Small intestine (tissue), 7 donors: Measurements from ENCODE around the gene ITGAL. TPM values are rescaled to one million over a fixed set of nuclear protein-coding genes. Genes with fewer than 3 reads are reported as not detected.

ENCODE experiments used
- DNase-seq, 2 donors: peaks; one replicate each; pipeline versions ENCODE4 v3.0.0 to v3.0.0-alpha.2; 2013
- FAIRE-seq: peaks from 2 replicates; lab custom pipeline; 2012; peaks lifted over from hg19 to GRCh38; lab: Jason Lieb, UNC
- H3K27ac ChIP-seq, 3 donors: one replicate each; pipeline ENCODE4 v1.5.1; 2013; ENCODE audit warnings: low read length in 2 of 3, mild to moderate bottlenecking in 2 of 3, control low read depth in 1 of 3, inconsistent platforms in 1 of 3, low read depth in 1 of 3, moderate library complexity in 1 of 3
- H3K27me3 ChIP-seq, 3 donors: one replicate each; pipeline ENCODE4 v1.6.1; 2013; ENCODE audit warnings: low read length in 3 of 3, inconsistent platforms in 1 of 3; ENCODE audit not compliant: control insufficient read depth in 3 of 3, insufficient read depth in 3 of 3
- H3K36me3 ChIP-seq, 3 donors: one replicate each; pipeline ENCODE4 v1.6.1; 2013; ENCODE audit warnings: low read length in 3 of 3, inconsistent platforms in 1 of 3, low read depth in 1 of 3, mild to moderate bottlenecking in 1 of 3, moderate library complexity in 1 of 3; ENCODE audit not compliant: control insufficient read depth in 3 of 3, insufficient read depth in 2 of 3
- H3K4me1 ChIP-seq, 3 donors: one replicate each; pipeline ENCODE4 v1.6.1; 2013; ENCODE audit warnings: low read length in 2 of 3, inconsistent platforms in 1 of 3, low read depth in 1 of 3, mild to moderate bottlenecking in 1 of 3, moderate library complexity in 1 of 3; ENCODE audit not compliant: control insufficient read depth in 3 of 3, insufficient read depth in 2 of 3
- H3K4me3 ChIP-seq, 3 donors: one replicate each; pipeline ENCODE4 v1.5.1; 2013; ENCODE audit warnings: low read length in 3 of 3, control low read depth in 1 of 3, inconsistent platforms in 1 of 3, low read depth in 1 of 3, mild to moderate bottlenecking in 1 of 3, moderate library complexity in 1 of 3
- H3K9me3 ChIP-seq, 2 donors: one replicate each; pipeline ENCODE4 v1.6.1; 2013; ENCODE audit warnings: low read depth in 1 of 2, low read length in 1 of 2; ENCODE audit not compliant: control insufficient read depth in 2 of 2, insufficient read depth in 1 of 2
- WGBS, 3 donors: extraction: QIAGEN DNeasy Blood & Tissue Kit; methylation state at CpG; one replicate each; pipeline ENCODE4 v1.1.7; 2013; 5-methylcytosine and 5-hydroxymethylcytosine counted together
- polyA plus RNA-seq, 4 donors: library from polyadenylated mRNA; stranded (reverse) in 3 of 4; unstranded in 1 of 4; fragments of 200-250 nt in 3 of 4; fragments of 120-200 nt in 1 of 4; gene quantifications; one replicate each; pipeline versions ENCODE4 v1.2.1 to v1.2.3, GENCODE V29; 2013
- donor health status: healthy with polysubstance abuse.
- donor health status: control.
- donor health status: control.
- donor health status: Bipolar disorder and iron deficiency.
- donor health status: healthy.

Gene ITGAL
- polyA plus RNA-seq, 4 donors, result 1.1 to 4.1 (median 2.6) TPM

DNA sequence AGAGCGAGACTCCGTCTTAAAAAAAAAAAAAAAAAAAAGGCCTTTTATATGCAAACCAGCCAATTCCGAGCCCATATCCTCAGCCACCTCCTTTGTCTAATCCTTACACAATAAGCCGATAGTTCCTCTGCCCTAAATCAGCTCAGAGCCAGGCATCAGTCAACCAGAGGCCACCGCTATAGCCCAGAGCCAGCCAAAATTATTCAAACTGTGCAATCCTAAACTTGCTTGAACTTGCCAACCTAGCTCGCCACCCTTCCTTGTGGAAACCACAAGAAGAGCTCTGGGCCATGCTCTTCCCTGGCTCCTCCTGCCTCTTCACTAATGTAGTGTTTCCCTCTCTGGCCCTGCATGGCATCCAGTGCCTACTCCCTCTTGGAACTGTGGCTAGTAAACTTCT, 17.7 kb downstream of the ITGAL start:
- Histone ChIP-seq H3K36me3 (peaks cover 0 to 8% (median 0%) of the 10 kb centered on the region in 3 donors), H3K4me3 (no peak overlapping the region), H3K9me3 (no peaks in the 10 kb centered on the region), H3K27me3 (no peaks in the 10 kb centered on the region), H3K4me1 (no peaks in the 10 kb centered on the region), H3K27ac (no peak overlapping the region)
- WGBS, 3 donors, result 90 to 97% (median 94%) methylated on average over 5 to 6 of the region's 6 CpGs
- DNase-seq, result no peak
- FAIRE-seq, result no peak

DNA sequence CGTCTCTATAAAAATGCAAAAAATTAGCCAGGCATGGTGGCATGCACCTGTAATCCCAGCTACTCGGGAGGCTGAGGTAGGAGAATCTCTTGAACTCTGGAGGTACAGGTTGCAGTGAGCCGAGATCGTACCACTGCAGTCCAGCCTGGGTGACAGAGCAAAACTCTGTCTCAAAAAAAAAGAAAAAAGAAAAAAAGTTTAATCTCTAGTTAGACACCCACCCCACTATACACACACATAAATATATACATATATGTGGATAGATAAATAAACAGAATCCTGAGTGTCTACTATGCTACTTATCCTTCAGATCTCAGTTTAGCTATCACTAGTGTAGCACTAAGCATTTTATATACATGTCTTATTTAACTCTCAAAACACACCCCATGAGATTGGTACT, 18.7 kb downstream of the ITGAL start:
- Histone ChIP-seq H3K36me3 (peaks cover 0 to 3% (median 0%) of the 10 kb centered on the region in 3 donors), H3K9me3 (no peaks in the 10 kb centered on the region), H3K4me3 (no peak overlapping the region), H3K27ac (no peak overlapping the region), H3K27me3 (no peaks in the 10 kb centered on the region), H3K4me1 (no peaks in the 10 kb centered on the region)
- DNase-seq (no peak), FAIRE-seq (no peak)
- 83 to 90% (median 85%) methylated on average over 4 of the region's 4 CpGs for WGBS, 3 donors

DNA sequence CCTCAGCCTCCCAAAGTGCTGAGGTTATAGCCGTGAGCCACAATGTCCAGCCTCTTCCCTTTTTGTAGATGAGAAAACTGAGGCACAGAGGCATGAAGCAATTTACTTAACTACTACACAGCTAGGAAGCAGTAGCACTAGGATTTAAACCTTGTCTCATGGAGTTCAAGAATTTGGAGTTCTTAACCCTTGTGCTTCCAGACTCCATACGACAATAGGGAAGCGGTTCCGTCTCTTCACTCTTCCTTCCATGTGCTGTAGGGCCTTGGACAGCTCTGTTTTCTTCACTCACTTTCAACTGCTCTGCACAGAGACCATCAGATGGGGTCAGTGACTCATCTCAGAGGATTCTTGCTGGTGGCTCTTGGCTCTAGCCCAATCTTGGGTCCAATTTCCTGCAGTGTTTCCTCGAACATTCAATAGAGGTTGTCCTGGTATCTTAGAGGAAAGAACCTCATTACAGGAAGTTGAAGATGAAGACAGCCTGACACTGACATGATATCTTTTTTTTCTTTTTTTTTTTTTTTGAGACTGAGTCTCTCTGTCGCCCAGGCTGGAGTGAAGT, 19.3 kb downstream of the ITGAL start:
- Histone ChIP-seq H3K4me1 (no peaks in the 10 kb centered on the region), H3K27ac (no peak overlapping the region), H3K4me3 (no peak overlapping the region), H3K27me3 (no peaks in the 10 kb centered on the region), H3K36me3 (peaks cover 0 to 3% (median 0%) of the 10 kb centered on the region in 3 donors), H3K9me3 (no peaks in the 10 kb centered on the region)
- DNase-seq (peak; percentile 24 to 48), FAIRE-seq (no peak)
- WGBS, 3 donors, result 47 to 78% (median 66%) methylated on average over 6 of the region's 6 CpGs

DNA sequence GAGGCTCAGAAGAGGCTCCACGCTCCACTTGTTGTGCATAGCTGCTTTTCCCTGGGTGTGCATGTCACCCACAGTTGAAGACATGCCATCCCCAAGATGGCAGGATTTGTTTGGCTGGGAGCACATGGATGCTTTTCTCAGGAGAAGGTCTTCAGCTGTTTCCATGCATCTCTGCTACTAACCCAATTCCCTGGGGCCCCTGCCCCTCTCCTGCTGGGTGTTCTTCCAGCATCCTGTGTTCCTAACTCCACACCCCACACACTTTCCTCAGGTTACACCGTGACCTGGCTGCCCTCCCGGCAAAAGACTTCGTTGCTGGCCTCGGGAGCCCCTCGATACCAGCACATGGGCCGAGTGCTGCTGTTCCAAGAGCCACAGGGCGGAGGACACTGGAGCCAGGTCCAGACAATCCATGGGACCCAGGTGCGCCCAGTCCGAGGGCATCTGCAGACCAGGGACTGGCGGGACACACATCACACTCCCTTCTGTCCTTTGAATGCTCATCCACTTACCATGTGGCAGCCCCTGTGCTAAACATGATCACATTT, 21.5 kb downstream of the ITGAL start:
- FAIRE-seq, result no peak
- Histone ChIP-seq H3K4me1 (no peaks in the 10 kb centered on the region), H3K4me3 (no peak overlapping the region), H3K27me3 (no peaks in the 10 kb centered on the region), H3K27ac (no peak overlapping the region), H3K9me3 (no peaks in the 10 kb centered on the region), H3K36me3 (peaks cover 0 to 4% (median 0%) of the 10 kb centered on the region in 3 donors)
- DNase-seq, result no peak
- 85 to 94% (median 90%) methylated on average over 11 of the region's 11 CpGs for WGBS, 3 donors

DNA sequence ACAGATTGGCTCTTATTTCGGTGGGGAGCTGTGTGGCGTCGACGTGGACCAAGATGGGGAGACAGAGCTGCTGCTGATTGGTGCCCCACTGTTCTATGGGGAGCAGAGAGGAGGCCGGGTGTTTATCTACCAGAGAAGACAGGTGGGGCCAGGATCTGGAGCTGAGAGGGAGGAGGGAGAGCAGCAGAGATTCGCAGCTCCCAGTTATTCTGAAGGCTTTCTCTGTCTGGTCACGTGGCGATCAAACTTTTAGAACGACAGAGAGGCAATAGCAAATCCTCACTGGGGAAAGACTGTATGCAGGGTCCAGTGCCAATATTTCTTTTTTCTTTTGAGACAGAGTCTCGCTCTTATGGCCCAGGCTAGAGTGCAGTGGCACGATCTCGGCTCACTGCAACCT, 22.2 kb downstream of the ITGAL start:
- H3K4me3 ChIP-seq, result no peak overlapping the region
- DNase-seq, result no peak
- H3K36me3 ChIP-seq, result peaks cover 0 to 5% (median 0%) of the 10 kb centered on the region in 3 donors
- no peak overlapping the region for H3K27ac ChIP-seq
- no peaks in the 10 kb centered on the region for H3K27me3 ChIP-seq
- H3K4me1 ChIP-seq, result no peaks in the 10 kb centered on the region
- WGBS, 3 donors, result 62 to 81% (median 75%) methylated on average over 12 of the region's 12 CpGs
- no peaks in the 10 kb centered on the region for H3K9me3 ChIP-seq
- no peak for FAIRE-seq

DNA sequence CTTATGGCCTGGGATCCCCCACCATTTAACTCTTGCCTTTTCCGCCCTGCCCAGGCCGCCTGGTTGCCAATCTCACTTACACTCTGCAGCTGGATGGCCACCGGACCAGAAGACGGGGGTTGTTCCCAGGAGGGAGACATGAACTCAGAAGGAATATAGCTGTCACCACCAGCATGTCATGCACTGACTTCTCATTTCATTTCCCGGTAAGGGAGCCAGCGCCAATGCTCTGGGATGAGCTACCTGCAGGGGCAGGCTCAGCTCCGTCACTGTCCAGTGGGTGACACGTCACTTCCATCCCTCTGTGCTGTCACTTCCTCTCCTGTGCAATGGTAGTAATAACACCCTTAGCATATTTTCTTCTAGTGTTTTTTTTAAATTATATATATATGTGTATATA, 26.7 kb downstream of the ITGAL start:
- H3K27me3 ChIP-seq, result no peaks in the 10 kb centered on the region
- no peak overlapping the region for H3K27ac ChIP-seq
- FAIRE-seq (no peak), DNase-seq (no peak)
- H3K36me3 ChIP-seq, result peaks cover 0 to 5% (median 0%) of the 10 kb centered on the region in 3 donors
- no peaks in the 10 kb centered on the region for H3K4me1 ChIP-seq
- H3K4me3 ChIP-seq, result no peak overlapping the region
- no peaks in the 10 kb centered on the region for H3K9me3 ChIP-seq
- 82 to 92% (median 90%) methylated on average over 8 of the region's 8 CpGs for WGBS, 3 donors

DNA sequence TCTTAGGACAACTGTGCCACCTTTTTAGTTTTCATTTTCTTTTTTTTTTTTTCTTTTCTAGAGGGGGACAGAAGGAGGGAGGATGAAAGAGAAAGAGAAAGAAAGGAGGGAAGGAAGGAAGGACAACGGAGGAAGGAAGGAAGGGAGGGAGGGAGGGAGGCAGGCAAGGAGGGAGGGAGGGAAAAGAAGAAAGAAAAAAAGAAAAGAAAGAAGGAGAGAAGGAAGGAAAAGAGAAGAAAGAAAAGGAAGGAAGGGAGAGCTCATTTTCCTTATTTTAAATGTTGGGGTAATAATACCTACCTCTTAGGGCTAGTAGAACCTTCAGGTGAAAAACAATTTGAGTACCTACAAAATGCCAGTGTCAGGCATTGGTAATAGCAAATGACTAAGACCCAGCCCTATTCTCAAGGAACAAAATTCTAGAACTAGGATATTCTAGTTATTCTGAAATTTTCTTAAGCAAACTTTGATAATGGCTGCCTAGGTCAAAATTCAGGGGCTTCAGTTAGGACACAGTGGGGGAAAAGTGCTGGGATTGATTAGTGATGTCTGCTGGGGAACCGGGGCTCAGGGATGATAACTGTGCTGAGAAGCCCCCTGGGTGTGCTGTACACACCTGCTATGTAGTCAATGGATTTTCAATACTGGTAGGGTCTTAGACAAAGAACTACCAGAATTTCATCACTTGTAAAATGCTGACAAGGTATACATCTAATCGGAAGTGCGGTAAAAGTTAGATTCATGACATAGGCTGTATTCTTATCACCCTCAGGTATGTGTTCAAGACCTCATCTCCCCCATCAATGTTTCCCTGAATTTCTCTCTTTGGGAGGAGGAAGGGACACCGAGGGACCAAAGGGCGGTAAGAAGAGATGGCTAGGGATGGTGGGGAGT, 31.1 kb downstream of the ITGAL start:
- Histone ChIP-seq H3K27ac (no peak overlapping the region), H3K9me3 (no peaks in the 10 kb centered on the region), H3K27me3 (no peaks in the 10 kb centered on the region), H3K4me1 (no peaks in the 10 kb centered on the region), H3K36me3 (peaks cover 0 to 4% (median 0%) of the 10 kb centered on the region in 3 donors), H3K4me3 (no peak overlapping the region)
- FAIRE-seq (no peak), DNase-seq (no peak)
- WGBS, 3 donors, result 78 to 85% (median 84%) methylated on average over 6 of the region's 6 CpGs

DNA sequence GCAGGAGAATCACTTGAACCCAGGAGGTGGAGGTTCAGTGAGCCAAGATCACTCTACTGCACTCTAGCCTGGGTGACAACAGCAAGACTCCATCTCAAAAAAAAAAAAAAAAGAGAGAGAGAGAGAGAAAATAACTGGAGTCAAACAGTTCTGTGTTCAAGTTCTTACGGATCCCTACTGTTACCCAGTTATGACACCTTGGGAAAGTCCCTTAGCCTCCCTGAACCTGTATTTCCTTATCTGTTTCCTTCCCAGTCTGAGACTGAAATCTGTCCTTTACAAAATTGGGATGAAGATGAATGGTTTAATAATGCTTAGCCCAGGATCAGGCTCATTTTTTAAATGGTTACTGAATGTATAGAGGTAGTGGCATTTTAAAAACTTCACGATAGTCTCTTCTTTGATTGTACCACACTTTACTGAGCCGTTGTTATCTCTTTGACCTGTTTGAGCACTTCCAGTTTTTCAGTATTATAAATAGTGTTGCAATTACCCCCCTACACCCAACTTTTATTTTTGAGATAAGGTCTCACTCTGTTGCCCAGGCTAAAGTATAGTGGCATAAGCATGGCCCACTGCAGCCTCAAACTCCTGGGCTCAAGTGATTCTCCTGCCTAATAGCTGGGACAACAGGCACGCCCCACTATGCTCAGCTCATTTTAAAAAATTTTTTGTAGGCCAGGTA, 36.7 kb downstream of the ITGAL start:
- peak in 1 of 2 donors; percentile 33 for DNase-seq

More for the DNA sequence above, 36.7 kb downstream of the ITGAL start:
- no peaks in the 10 kb centered on the region for H3K36me3 ChIP-seq
- no peak for FAIRE-seq
- H3K4me1 ChIP-seq, result peaks cover 0 to 14% (median 0%) of the 10 kb centered on the region in 3 donors
- no peaks in the 10 kb centered on the region for H3K9me3 ChIP-seq
- 22 to 64% (median 43%) methylated on average over 4 of the region's 4 CpGs for WGBS, 3 donors
- H3K4me3 ChIP-seq, result no peak overlapping the region
- H3K27me3 ChIP-seq, result no peaks in the 10 kb centered on the region
- peak overlapping the region in 1 of 3 donors; percentile 61 for H3K27ac ChIP-seq
